H54 (cell line): ENCODE results near the gene ESRP2.

Experiments used
- DNase-seq: peaks from one replicate; pipeline ENCODE4 v3.0.0; 2011; ENCODE audit warnings: low spot score, mixed read lengths; ENCODE audit not compliant: insufficient read length
- FAIRE-seq: peaks from 3 replicates; lab custom pipeline; 2011; peaks lifted over from hg19 to GRCh38; lab: Jason Lieb, UNC
- POLR2A ChIP-seq: IDR thresholded peaks from 2 replicates; pipeline ENCODE4 v1.6.1; 2011; ENCODE audit warnings: low read depth, mild to moderate bottlenecking, low read length

Gene ESRP2

GRCh38 chr16:68200088-68200783 lies 35.7 kb downstream of the ESRP2 start:
- no peak for FAIRE-seq
- no peak for TF ChIP-seq POLR2A
- no peak for DNase-seq

GRCh38 chr16:68197250-68197649 lies 38.7 kb downstream of the ESRP2 start:
- no peak for TF ChIP-seq POLR2A
- no peak for FAIRE-seq
- DNase-seq = no peak

- no peak for DNase-seq
- no peak for FAIRE-seq
- TF ChIP-seq POLR2A = no peak
Observed at GRCh38 chr16:68194251-68194650, 41.7 kb downstream of the ESRP2 start.

GRCh38 chr16:68190736-68191510 lies 45.0 kb downstream of the ESRP2 start:
- no peak for TF ChIP-seq POLR2A
- DNase-seq = no peak
- no peak for FAIRE-seq

GRCh38 chr16:68190081-68190480 lies 45.8 kb downstream of the ESRP2 start:
- DNase-seq (no peak), FAIRE-seq (no peak)
- no peak for TF ChIP-seq POLR2A

GRCh38 chr16:68188170-68188569 lies 47.8 kb downstream of the ESRP2 start:
- FAIRE-seq = no peak
- TF ChIP-seq POLR2A = no peak
- no peak for DNase-seq

GRCh38 chr16:68187505-68187904 lies 48.4 kb downstream of the ESRP2 start:
- no peak for TF ChIP-seq POLR2A
- FAIRE-seq = no peak
- no peak for DNase-seq

GRCh38 chr16:68186877-68187276 lies 49.0 kb downstream of the ESRP2 start:
- FAIRE-seq = no peak
- DNase-seq = no peak
- TF ChIP-seq POLR2A = no peak

- no peak for DNase-seq
- no peak for FAIRE-seq
- no peak for TF ChIP-seq POLR2A
Observed at GRCh38 chr16:68183046-68183445, 52.9 kb downstream of the ESRP2 start.

GRCh38 chr16:68179855-68180254 lies 56.1 kb downstream of the ESRP2 start:
- DNase-seq (no peak), FAIRE-seq (no peak)
- TF ChIP-seq POLR2A = no peak

GRCh38 chr16:68179196-68179795 lies 56.6 kb downstream of the ESRP2 start:
- TF ChIP-seq POLR2A = no peak
- no peak for FAIRE-seq
- no peak for DNase-seq
